GM10266 (cell line): ENCODE measurements around the gene AKAP5.

Source experiments
- DNase-seq: peaks from one replicate; pipeline ENCODE4 v3.0.0; 2012; ENCODE audit errors: extremely low spot score
- CTCF ChIP-seq: IDR thresholded peaks from 2 replicates; pipeline ENCODE4 v1.5.1; 2012; ENCODE audit warnings: mild to moderate bottlenecking, low read depth; ENCODE audit not compliant: control insufficient read depth, insufficient read depth; ENCODE audit errors: missing control alignments

AKAP5 gene

DNA sequence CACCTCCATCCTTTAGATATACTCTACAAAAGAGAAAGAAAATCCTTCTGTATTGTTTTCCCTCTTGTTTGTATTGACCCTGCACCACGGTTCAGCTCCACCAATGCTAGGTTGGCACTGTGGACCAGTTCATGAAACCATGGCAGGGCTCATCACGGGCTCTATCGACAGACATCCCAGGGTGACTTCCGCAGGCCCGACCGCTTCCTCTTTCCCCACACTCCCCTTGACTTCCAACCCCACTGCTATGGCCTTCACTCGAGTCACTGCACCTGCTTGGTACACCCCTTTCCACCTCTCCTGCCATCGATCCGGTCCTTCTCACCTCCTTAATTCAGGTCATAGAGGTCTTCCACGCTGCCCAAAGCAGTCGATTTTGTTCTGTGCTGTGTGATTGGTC lies 21.2 kb upstream of the AKAP5 start:
- TF ChIP-seq CTCF = no peak
- DNase-seq = no peak

DNA sequence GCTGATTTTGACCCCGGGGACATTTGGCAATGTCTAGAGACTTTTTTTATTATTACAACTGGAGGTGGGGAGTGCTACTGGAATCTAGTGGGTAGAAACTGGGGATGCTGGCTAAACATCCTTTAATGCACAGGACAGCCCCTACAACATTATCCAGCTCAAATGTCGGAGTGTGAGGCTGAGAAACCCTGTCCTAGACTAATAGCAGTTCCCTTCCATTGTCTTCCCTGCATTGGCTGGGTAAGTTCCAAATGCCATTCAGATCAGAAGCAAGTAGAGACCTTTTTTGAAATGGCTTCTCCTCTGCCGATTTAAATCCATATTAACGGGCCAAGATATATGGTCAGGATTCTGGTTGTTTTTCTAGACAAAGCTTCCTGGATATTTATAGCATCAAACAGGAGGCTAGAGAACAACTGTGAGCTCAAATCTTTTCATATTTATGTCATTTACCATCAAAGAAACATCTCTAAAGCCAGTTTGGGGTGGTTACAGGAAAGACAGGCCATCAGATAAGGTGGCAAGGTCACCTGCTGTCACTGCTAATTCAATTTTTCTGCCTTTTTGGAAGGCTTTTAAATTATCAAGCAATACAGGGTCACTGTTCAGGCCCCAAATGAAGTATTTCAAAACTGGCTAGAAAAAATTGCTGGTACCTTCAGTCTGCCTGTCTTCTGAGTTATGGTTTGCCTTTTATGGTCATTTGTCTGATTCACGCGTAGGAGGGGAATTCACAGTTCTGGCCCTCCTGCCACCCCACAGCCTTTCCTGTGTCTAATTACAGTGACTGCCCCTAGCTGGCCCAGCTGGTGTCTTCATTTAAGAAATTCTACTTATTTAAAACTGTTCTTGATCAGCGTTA lies 20.1 kb upstream of the AKAP5 start:
- peak; percentile 79 for DNase-seq
- TF ChIP-seq CTCF = no peak

DNA sequence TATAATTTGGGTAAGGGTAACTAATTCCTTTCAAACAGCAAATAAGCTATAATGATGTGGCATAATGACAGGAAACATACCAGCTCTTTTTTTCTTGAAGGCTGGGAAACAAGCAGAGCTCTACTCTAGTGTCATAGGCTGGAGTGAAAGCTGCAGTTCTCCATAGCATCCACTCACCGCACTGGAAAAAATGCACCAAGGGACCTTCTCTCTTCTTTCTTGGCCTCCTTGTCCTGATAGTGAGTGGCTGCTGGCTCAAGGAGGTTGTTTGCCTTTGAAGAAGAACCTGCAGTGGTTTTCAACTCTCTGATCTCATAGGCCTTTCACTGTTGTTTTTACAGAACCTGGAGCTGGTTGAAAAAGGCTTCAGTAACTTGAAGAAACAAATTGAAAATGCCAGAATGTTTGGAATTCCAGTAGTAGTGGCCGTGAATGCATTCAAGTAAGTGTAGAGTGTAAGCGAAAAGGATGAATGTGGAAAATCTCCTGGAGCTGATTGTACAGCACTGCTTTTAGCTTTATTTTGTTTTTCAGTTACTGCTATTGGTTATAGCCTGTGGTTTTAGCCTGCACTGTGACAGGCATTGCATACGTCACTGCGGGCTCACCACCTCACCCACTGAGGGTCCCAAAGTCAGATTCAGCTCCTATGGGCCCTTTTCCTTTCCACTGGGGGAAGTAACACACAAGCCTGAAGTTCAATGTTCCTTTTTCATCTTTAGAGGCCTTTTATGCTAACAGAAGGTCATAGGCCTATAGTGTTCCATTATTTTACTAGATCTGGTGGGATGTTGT lies 17.2 kb upstream of the AKAP5 start:
- no peak for DNase-seq
- no peak for TF ChIP-seq CTCF

DNA sequence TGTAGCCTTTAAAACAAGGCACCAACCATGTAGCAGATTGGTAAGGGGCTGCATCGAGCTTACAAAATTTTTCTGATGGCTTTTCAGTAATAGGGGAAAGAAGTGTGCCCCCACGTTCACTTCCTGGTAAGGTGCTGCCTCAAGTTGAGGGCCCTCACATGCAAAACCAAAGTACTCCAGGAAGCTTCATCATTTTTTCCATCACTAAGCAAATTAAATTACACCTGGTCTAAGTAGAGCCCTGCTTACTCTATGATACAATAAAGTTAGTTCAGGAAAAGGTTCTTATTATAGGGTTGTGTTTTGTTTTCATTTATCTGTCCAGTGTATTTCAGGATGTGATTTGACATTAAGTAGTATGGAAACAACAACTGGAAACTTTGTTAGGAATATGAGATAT lies 15.0 kb upstream of the AKAP5 start:
- TF ChIP-seq CTCF = no peak
- no peak for DNase-seq

- no peak for DNase-seq
- no peak for TF ChIP-seq CTCF
These were observed 10.6 kb upstream of the AKAP5 start for GRCh38 chr14:64454671-64455070.

DNA sequence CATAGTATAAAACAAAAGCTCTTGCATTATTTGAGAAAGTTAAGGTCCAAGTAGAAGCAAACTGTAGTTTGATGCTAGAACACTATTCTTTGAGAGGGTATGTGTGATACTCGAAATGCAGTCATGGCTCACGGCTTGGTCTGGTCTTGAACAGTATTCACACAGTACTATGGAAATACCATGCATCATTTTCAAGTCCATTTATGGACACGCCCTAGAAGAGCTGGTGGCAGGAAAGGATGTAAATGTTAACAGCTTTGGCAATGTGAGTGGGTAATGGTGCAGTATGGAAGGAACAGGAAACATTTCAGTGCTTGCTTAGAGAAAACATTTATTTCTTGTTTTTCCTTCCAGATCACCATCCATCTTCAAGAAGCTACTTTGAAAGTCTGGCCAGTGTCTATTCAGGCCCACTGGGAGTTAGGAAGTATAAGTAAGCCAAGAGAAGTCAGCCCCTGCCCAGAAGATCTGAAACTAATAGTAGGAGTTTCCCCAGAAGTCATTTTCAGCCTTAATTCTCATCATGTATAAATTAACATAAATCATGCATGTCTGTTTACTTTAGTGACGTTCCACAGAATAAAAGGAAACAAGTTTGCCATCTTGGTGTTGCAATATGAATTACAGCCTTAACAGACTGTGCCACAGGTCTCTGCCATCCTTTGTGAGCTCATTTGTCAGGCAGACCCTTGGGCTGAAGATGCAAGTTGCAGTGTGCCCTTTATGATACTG lies 5.7 kb upstream of the AKAP5 start:
- DNase-seq = no peak
- no peak for TF ChIP-seq CTCF
